Liver (tissue), 9 donors: ENCODE data around the gene INPP5A. TPM values are rescaled to one million over a fixed set of nuclear protein-coding genes. Genes with fewer than 3 reads are reported as not detected.
A peak's percentile ranks its signal among the peaks of the same experiment; 100 is the strongest.

Source experiments
- DNase-seq: peaks from one replicate; pipeline ENCODE4 v3.0.0-alpha.2; 2017; ENCODE audit warnings: low spot score
- H3K27ac ChIP-seq, 2 donors: one replicate each; pipeline ENCODE4 v1.7.0; 2013; ENCODE audit warnings: inconsistent platforms in 2 of 2, low read length in 2 of 2, control low read depth in 1 of 2, low read depth in 1 of 2, mild to moderate bottlenecking in 1 of 2
- H3K27me3 ChIP-seq, 4 donors: one replicate each; pipeline versions ENCODE4 v1.6.1 to v1.7.0; 2013; ENCODE audit warnings: low read length in 3 of 4, inconsistent platforms in 1 of 4, mild to moderate bottlenecking in 1 of 4, moderate library complexity in 1 of 4; ENCODE audit not compliant: control insufficient read depth in 4 of 4, insufficient read depth in 4 of 4
- H3K36me3 ChIP-seq, 4 donors: one replicate each; pipeline versions ENCODE4 v1.6.1 to v1.7.0; 2013; ENCODE audit warnings: low read length in 3 of 4, mild to moderate bottlenecking in 3 of 4, low read depth in 1 of 4, moderate library complexity in 1 of 4; ENCODE audit not compliant: control insufficient read depth in 4 of 4, insufficient read depth in 3 of 4
- H3K4me1 ChIP-seq, 4 donors: one replicate each; pipeline versions ENCODE4 v1.6.1 to v1.7.0; 2013; ENCODE audit warnings: low read length in 3 of 4, mild to moderate bottlenecking in 3 of 4, moderate library complexity in 1 of 4; ENCODE audit not compliant: control insufficient read depth in 4 of 4, insufficient read depth in 4 of 4
- H3K4me3 ChIP-seq, 3 donors: one replicate each; pipeline versions ENCODE4 v1.6.1 to v1.7.0; 2013; ENCODE audit warnings: low read length in 3 of 3, control low read depth in 1 of 3, low read depth in 1 of 3, mild to moderate bottlenecking in 1 of 3
- H3K9ac ChIP-seq, 2 donors: one replicate each; pipeline ENCODE4 v1.7.0; 2013; ENCODE audit warnings: low read length in 2 of 2, mild to moderate bottlenecking in 2 of 2, moderate library complexity in 2 of 2, control low read depth in 1 of 2, low read depth in 1 of 2
- H3K9me3 ChIP-seq, 4 donors: one replicate each; pipeline versions ENCODE4 v1.6.1 to v1.7.0; 2013; ENCODE audit warnings: low read length in 3 of 4; ENCODE audit not compliant: control insufficient read depth in 4 of 4
- EGR1 ChIP-seq, 2 donors: IDR thresholded peaks; 2 replicates each; pipeline ENCODE4 v1.6.1; 2016 to 2018; ENCODE audit warnings: antibody characterized with exemption in 2 of 2, low read depth in 2 of 2
- FOXA1 ChIP-seq: IDR thresholded peaks from 2 replicates; pipeline ENCODE4 v1.6.1; 2016; ENCODE audit warnings: antibody characterized with exemption
- FOXA2 ChIP-seq: IDR thresholded peaks from 2 replicates; pipeline ENCODE4 v1.6.1; 2016; ENCODE audit warnings: antibody characterized with exemption
- GABPA ChIP-seq, 2 donors: IDR thresholded peaks in 1 of 2; conservative IDR thresholded peaks in 1 of 2; 2 replicates each; pipeline ENCODE4 v1.6.1; 2016; ENCODE audit warnings: antibody characterized with exemption in 2 of 2, mild to moderate bottlenecking in 1 of 2, moderate library complexity in 1 of 2
- HNF4A ChIP-seq, 2 donors: conservative IDR thresholded peaks; 2 replicates each; pipeline ENCODE4 v1.6.1; 2016; ENCODE audit warnings: antibody characterized with exemption in 2 of 2, mild to moderate bottlenecking in 2 of 2
- HNF4G ChIP-seq: IDR thresholded peaks from 2 replicates; pipeline ENCODE4 v1.6.1; 2016; ENCODE audit warnings: antibody characterized with exemption
- NR2F2 ChIP-seq: IDR thresholded peaks from 2 replicates; pipeline ENCODE4 v1.6.1; 2016; ENCODE audit warnings: antibody characterized with exemption
- RAD21 ChIP-seq, 2 donors: IDR thresholded peaks; 2 replicates each; pipeline ENCODE4 v1.6.1; 2016; ENCODE audit warnings: antibody characterized with exemption in 2 of 2, mild to moderate bottlenecking in 2 of 2
- RXRA ChIP-seq, 2 donors: IDR thresholded peaks; 2 replicates each; pipeline ENCODE4 v1.6.1; 2017 to 2018; ENCODE audit warnings: antibody characterized with exemption in 2 of 2, mild to moderate bottlenecking in 1 of 2
- SP1 ChIP-seq: IDR thresholded peaks from 2 replicates; pipeline ENCODE4 v1.6.1; 2018; ENCODE audit warnings: antibody characterized with exemption, mild to moderate bottlenecking
- TAF1 ChIP-seq: conservative IDR thresholded peaks from 2 replicates; pipeline ENCODE4 v1.6.1; 2016; ENCODE audit warnings: antibody characterized with exemption, mild to moderate bottlenecking
- YY1 ChIP-seq: IDR thresholded peaks from 2 replicates; pipeline ENCODE4 v1.6.1; 2016; ENCODE audit warnings: antibody characterized with exemption, mild to moderate bottlenecking
- WGBS: extraction: QIAGEN DNeasy Blood & Tissue Kit; methylation state at CpG from one replicate; pipeline ENCODE4 v1.1.7; 2013; 5-methylcytosine and 5-hydroxymethylcytosine counted together
- polyA plus RNA-seq, 2 donors: library from polyadenylated mRNA; stranded (reverse) in 1 of 2; unstranded in 1 of 2; fragments of 200-250 nt in 1 of 2; fragments of >200 nt in 1 of 2; fragmentation: Nextera tagmentation in 1 of 2; extraction: Ambion mirVana in 1 of 2; gene quantifications; one replicate each; pipeline versions ENCODE4 v1.2.1 to v1.2.3, GENCODE V29; 2013 to 2015
- total RNA-seq, 2 donors: library from RNA; depleted of rRNA; stranded (reverse); fragments of >200 nt; gene quantifications; one replicate each; pipeline ENCODE4 v1.2.3, GENCODE V29; 2014
- TF ChIP-seq, protein P1 (sequence below): IDR thresholded peaks from 2 replicates; pipeline ENCODE4 v1.6.1; 2016; ENCODE audit warnings: antibody characterized with exemption
- TF ChIP-seq, protein P2 (sequence below): fragments of 150-350 bp; IDR thresholded peaks from 2 replicates; pipeline ENCODE4 v1.5.1; 2017; ENCODE audit warnings: improper control_type of control experiment, low read depth, low read length; ENCODE audit not compliant: missing input control
- TF ChIP-seq, protein P3 (sequence below): IDR thresholded peaks from 2 replicates; pipeline ENCODE4 v1.6.1; 2016; ENCODE audit warnings: antibody characterized with exemption, mild to moderate bottlenecking
- TF ChIP-seq, protein P4 (sequence below): IDR thresholded peaks from 2 replicates; pipeline ENCODE4 v1.6.1; 2016; ENCODE audit warnings: antibody characterized with exemption
- donor health status: healthy.
- donor health status: healthy.
- donor health status: healthy.
- donor health status: healthy.
- donor health status: healthy.

INPP5A gene
- total and polyA plus RNA-seq, 4 donors = 4.3 to 26.5 (median 10.9) TPM

DNA sequence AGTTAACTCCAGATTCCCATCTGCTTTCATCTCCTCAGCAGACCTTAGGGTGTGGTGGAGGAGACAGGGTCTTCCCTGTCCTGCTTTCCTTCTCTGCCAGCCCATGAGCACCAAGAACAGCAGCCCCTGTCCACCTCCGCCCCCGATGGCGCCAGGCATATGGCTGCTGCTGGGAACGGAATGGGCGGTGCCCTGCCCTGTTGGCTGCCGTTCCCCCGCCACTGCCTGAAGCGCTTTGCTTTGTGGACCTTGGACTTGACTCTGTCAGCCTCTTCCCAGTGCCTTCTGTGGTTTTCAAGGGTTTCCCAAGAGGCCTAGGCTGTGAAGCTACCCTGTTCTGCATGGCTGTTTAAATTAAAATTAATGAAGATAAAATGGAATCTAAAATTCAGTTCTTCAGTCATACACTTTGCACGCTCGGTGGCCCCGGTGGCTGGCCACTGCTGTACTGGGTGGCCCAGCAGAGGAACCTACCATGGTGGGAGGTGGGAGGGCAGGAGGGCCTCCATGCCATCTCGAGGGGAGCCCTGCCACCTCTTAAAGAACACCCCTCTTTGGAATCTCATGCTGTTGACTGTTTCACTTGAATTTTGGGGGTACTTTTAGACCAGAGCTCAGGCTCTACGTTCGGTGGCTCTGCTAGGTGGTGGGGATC is 169.7 kb downstream of the INPP5A start:
- Histone ChIP-seq H3K36me3 (peaks cover 3 to 16% (median 5%) of the 10 kb centered on the region in 4 donors), H3K9ac (no peak overlapping the region), H3K4me3 (no peak overlapping the region), H3K27ac (no peak overlapping the region), H3K9me3 (no peaks in the 10 kb centered on the region), H3K27me3 (no peaks in the 10 kb centered on the region), H3K4me1 (peaks cover 0 to 10% (median 3%) of the 10 kb centered on the region in 4 donors)
- TF ChIP-seq FOXA2 = no peak
- no peak for TF ChIP-seq YY1
- peak; percentile 50 to 54 for TF ChIP-seq HNF4A (conservative IDR thresholded peaks at IDR 0.05)
- no peak for DNase-seq
- WGBS = 83% methylated on average over 14 of the region's 14 CpGs

DNA sequence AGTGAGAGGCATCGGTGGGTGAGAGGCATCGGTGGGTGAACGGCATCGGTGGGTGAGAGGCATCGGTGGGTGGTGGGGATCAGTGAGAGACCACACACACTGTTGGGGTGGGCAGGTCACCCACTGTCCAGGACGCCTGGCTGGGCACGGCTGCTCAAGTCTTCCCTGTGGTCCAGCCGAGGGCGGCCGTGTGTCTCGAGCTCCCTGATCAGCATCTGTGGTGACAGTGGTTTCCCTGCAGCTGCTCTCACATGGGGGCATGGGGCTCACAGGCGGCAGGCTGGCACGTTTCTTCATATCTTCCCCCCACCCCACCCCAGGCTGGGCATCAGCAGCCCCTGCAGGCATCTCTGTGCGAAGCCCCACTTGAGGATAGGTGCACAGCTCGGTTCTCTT is 170.2 kb downstream of the INPP5A start:
- Histone ChIP-seq H3K9ac (no peak overlapping the region), H3K36me3 (peaks cover 3 to 18% (median 6%) of the 10 kb centered on the region in 4 donors), H3K4me3 (no peak overlapping the region), H3K9me3 (no peaks in the 10 kb centered on the region), H3K27ac (no peak overlapping the region), H3K4me1 (peaks cover 0 to 10% (median 3%) of the 10 kb centered on the region in 4 donors), H3K27me3 (no peaks in the 10 kb centered on the region)
- no peak for TF ChIP-seq HNF4G
- no peak for TF ChIP-seq RAD21 (IDR thresholded peaks at IDR 0.05)
- no peak for TF ChIP-seq TAF1
- TF ChIP-seq, protein P1, sequence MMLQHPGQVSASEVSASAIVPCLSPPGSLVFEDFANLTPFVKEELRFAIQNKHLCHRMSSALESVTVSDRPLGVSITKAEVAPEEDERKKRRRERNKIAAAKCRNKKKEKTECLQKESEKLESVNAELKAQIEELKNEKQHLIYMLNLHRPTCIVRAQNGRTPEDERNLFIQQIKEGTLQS = no peak
- no peak for TF ChIP-seq EGR1 (IDR thresholded peaks at IDR 0.05; ENCODE audit: low read depth in 2 of 2)
- TF ChIP-seq, protein P2, sequence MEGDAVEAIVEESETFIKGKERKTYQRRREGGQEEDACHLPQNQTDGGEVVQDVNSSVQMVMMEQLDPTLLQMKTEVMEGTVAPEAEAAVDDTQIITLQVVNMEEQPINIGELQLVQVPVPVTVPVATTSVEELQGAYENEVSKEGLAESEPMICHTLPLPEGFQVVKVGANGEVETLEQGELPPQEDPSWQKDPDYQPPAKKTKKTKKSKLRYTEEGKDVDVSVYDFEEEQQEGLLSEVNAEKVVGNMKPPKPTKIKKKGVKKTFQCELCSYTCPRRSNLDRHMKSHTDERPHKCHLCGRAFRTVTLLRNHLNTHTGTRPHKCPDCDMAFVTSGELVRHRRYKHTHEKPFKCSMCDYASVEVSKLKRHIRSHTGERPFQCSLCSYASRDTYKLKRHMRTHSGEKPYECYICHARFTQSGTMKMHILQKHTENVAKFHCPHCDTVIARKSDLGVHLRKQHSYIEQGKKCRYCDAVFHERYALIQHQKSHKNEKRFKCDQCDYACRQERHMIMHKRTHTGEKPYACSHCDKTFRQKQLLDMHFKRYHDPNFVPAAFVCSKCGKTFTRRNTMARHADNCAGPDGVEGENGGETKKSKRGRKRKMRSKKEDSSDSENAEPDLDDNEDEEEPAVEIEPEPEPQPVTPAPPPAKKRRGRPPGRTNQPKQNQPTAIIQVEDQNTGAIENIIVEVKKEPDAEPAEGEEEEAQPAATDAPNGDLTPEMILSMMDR = no peak
- TF ChIP-seq GABPA (IDR thresholded peaks at IDR 0.05 in 1 of 2, conservative IDR thresholded peaks at IDR 0.05 in 1 of 2) = no peak
- 97% methylated on average over 15 of the region's 15 CpGs for WGBS
- DNase-seq = no peak

DNA sequence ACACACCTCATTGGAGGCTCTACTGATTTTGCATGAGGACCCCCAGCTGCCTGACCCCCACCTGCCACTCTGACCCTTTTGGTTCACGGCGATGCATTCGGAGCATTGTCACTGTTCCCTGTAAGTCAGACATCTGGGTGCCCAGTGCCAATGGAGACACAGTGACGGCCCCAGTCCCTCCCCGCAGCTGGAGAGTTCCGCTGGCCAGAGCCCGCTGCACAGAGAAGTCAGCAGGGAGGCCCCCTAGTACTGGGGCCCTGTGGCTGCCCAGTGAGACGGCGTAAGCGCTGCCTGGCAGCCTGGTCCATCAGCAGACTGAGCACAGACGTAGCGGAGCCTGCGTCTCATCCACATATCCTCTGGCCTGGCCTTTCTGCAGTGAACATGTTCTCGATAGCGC is 170.9 kb downstream of the INPP5A start:
- DNase-seq = no peak
- Histone ChIP-seq H3K36me3 (peaks cover 3 to 24% (median 7%) of the 10 kb centered on the region in 4 donors), H3K4me3 (no peak overlapping the region), H3K9me3 (no peaks in the 10 kb centered on the region), H3K9ac (no peak overlapping the region), H3K4me1 (peaks cover 0 to 10% (median 3%) of the 10 kb centered on the region in 4 donors), H3K27me3 (no peaks in the 10 kb centered on the region), H3K27ac (no peak overlapping the region)
- WGBS = 98% methylated on average over 15 of the region's 15 CpGs
- no peak for TF ChIP-seq FOXA1
- TF ChIP-seq, protein P3, sequence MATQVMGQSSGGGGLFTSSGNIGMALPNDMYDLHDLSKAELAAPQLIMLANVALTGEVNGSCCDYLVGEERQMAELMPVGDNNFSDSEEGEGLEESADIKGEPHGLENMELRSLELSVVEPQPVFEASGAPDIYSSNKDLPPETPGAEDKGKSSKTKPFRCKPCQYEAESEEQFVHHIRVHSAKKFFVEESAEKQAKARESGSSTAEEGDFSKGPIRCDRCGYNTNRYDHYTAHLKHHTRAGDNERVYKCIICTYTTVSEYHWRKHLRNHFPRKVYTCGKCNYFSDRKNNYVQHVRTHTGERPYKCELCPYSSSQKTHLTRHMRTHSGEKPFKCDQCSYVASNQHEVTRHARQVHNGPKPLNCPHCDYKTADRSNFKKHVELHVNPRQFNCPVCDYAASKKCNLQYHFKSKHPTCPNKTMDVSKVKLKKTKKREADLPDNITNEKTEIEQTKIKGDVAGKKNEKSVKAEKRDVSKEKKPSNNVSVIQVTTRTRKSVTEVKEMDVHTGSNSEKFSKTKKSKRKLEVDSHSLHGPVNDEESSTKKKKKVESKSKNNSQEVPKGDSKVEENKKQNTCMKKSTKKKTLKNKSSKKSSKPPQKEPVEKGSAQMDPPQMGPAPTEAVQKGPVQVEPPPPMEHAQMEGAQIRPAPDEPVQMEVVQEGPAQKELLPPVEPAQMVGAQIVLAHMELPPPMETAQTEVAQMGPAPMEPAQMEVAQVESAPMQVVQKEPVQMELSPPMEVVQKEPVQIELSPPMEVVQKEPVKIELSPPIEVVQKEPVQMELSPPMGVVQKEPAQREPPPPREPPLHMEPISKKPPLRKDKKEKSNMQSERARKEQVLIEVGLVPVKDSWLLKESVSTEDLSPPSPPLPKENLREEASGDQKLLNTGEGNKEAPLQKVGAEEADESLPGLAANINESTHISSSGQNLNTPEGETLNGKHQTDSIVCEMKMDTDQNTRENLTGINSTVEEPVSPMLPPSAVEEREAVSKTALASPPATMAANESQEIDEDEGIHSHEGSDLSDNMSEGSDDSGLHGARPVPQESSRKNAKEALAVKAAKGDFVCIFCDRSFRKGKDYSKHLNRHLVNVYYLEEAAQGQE = no peak
- no peak for TF ChIP-seq HNF4G
- TF ChIP-seq, protein P2 = no peak
- TF ChIP-seq SP1 = no peak
- TF ChIP-seq, protein P4, sequence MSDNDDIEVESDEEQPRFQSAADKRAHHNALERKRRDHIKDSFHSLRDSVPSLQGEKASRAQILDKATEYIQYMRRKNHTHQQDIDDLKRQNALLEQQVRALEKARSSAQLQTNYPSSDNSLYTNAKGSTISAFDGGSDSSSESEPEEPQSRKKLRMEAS = no peak
- no peak for TF ChIP-seq FOXA2
- TF ChIP-seq NR2F2 = no peak
- TF ChIP-seq TAF1 = no peak
- no peak for TF ChIP-seq GABPA (IDR thresholded peaks at IDR 0.05 in 1 of 2, conservative IDR thresholded peaks at IDR 0.05 in 1 of 2)
- no peak for TF ChIP-seq RAD21 (IDR thresholded peaks at IDR 0.05)
- TF ChIP-seq YY1 = no peak
- TF ChIP-seq RXRA (IDR thresholded peaks at IDR 0.05) = no peak
- TF ChIP-seq HNF4A (conservative IDR thresholded peaks at IDR 0.05) = no peak
- TF ChIP-seq, protein P1 = no peak
